Measurements from ENCODE around the gene PRAC2.

PRAC2 gene

DNA sequence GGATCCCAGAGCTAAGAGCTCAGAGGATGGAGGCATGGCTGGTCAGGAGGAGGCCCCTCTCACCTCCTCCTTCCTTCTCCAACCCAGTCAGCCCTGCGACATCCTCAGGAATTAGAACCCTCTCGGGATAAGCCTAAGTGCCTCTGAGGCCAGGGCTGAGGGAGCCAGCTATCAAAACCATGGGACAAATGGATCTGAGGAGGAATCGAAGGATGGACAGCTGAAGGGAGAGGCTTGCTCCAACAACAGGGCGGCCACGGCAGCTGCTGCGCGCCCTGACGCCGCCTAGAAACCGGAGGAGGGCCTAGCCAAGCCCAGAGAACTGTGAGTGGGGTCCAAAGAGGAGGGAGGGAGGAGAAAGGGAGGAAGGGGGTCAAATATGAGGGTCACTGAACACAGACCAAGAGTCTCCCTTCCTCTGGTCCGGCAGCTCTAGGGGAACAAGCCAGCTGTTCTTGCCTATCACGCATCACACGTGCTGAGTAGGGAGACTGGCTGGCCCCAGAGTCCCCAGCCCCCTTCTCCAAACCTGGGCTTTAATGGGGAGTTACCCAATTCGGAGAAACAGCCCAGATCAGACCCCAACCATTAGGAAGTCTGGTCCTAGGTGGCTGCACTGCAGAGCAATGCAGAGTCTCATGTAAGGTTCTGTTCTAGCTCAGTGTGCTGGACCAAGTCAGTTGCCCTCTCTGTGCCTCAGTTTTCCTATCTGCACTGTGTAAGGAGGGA is 11.5 kb downstream of the PRAC2 start:
- DNase-seq (ENCODE audit: low read depth) = no peak

DNA sequence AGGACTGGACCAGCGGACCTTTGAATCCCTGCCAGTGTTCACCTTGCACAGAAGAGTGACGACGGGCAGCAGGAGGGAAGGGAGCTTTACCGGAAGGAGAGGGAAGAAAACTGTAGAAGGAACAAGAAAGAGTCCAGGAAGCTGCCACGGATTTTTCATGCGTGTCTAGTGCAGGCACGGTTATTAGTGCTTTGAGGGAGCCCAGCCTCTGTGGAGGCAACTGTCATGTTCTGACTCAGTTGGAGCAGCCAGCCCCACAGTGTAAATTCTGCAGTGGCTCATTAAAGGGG is 12.0 kb downstream of the PRAC2 start:
- DNase-seq (ENCODE audit: low read depth) = no peak

DNA sequence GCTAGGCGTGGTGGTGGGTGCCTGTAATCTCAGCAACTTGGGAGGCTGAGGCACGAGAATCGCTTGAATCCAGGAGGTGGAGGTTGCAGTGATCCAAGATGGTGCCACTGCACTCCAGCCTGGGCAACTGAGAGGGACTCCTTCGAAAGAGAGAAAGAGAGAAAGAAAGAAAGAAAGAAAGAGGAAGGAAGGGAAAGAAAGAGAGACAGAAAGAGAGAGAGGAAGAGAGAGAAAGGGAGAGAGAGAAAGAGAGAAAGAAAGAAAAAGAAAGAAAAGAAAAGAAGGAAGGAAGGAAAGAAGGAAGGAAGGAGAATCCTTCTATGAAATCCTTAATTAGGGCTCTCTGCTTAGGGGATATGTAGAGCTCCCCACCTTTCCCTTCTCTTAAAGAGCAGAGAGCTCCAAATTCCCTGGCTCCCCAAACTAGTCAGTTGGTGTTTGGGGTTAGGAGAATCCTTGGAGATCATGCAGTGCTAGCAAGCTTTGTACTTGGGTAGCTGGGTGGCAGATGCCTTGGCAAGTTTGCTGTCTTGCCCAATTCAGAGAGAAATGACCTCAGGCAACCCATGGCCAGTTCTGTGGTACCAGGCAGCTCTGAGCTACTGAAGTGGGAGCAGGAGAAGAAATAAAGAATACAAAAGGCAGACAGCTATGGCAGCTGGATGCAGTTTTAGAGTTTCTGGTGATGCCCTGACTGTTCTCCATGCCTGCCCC is 14.5 kb downstream of the PRAC2 start:
- no peak for DNase-seq (ENCODE audit: low read depth)

DNA sequence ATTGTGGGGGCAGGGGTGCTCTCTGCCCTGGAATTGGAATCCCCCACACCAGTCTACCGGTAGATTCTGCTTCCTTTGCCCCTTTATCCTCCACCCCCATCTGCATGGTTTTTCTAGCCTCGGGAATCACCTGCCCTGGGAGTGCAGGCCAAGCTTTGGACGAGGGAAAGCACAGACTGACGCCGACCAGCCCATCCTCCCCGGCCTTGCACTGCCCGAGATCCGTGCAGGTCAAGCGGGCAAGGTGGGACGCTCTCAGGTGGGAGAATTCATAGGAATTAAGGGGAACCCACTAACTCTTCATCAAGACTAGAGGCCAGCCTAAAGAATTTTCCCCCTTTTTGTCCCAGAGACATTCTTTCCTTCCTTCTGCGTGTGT is 15.4 kb downstream of the PRAC2 start:
- no peak for DNase-seq (ENCODE audit: low read depth)

DNA sequence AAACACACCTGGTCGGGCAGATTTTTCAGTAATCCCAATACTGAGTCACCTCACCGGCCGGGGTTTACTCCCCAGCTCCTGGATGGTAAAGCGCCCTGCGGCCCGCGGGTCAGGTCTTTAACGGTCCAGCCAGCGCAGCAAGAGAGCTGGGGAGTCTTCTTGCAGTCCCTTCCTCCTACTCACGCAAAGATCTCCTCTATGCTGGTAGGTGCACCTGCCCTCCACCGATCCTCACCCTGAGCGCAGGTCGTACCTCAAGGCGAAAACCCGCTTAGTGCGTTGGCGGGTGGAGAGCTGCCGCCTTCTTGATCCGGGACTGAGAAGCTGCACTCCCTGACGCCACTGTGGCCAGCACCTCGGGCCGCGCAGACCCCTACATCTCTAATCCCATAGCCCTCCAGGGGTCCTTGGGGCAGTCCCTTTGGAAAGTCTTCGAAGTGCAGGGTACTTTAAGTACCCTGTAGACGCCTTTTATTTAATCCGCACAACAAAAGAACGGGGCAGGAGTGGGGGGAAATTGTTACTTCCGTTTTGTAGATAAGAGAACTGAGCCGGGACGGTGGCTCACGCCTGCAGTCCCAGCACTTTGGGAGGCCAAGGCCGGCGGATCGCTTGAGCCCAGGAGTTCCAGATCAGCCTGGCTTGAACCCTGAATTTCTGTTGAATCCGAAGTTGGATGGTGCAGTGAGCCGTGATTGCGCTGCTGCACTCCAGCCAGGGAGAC is 16.0 kb downstream of the PRAC2 start:
- no peak for DNase-seq (ENCODE audit: low read depth)

DNA sequence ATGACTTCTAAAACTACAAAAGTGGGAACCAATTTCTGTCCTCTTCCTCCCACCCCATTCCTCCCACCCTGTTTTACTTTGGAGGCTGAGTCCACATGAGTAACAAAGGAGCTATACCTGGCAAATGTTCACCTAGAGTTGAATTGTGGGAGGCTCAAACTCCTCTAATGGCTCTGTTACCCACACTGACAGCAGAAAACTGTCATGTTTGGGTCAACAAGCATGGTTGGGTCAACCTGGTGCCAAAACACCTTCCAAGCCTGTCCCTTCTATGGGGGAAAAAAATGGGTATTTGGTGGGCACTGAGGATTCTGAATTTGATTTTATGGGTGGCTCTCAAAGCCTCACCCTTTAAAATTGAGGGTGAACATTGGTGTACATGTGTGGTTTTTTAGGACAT is 17.6 kb downstream of the PRAC2 start:
- DNase-seq (ENCODE audit: low read depth) = no peak

DNA sequence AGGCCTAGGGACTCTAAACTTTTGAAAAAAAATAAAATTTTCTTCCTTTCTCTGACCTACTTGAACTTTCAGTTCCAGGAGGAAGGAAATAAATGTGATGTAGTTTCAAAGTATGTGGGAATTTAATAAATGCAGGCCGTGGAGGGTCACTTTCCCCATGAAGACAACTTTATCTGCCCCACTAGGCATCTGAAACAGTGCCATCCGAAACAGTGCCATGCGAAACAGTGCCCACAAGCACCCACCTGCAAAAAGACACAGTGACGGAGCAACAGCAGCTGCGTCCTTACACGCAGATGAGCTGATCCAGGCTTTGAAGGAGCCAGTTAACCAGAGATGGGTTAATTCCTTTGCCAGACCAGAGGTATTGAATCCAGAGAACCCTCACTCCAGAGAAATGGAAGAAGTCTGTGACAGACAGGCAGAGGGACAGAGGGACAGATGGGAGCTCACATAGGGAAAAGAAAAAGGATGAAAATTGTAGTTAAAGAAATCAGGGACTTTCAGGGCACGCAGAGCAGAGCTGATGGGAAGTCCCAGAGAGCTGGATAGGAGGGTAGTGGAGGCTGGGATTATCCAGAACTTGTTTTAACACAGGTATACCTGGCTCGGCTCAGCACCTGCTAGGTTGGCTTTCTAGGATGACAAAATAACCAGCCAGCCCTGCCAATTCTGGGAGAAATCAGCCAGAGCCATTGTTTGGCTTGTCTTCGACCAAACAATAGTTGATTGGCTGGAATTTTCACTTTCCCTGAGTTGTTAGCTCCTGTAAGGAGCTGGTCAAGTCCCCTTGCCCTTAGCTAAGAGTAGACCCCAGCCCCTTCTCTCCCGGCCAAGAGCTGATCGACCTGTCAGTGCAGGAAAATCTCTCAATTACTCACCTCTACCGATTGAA is 22.6 kb downstream of the PRAC2 start:
- DNase-seq (ENCODE audit: low read depth) = no peak

DNA sequence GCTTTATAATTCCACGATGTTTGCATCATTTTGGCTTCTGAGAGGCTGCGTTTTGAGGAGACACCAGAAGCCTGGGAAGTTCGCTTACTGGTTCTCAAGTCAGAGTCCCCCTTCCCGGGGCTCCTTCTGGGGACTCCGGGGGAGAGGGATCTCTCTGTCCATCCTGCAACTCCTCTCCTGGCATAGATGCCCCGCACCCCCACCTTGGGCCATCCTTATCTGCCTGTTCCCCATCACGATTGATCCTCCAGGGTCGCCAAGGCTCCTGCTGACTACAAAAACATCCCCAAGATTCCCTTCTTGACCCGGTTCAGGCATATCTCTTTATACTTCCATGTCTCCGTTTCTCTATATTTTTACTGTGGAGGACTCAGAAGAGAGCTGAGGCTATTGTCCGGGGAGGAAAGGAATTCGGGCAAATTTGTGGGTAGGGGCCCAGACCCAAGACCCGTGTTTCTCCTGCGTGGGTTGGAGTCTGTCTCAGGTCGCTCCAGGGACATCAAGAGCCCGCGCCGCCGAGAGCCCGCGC is 24.0 kb downstream of the PRAC2 start:
- DNase-seq (ENCODE audit: low read depth) = no peak

DNA sequence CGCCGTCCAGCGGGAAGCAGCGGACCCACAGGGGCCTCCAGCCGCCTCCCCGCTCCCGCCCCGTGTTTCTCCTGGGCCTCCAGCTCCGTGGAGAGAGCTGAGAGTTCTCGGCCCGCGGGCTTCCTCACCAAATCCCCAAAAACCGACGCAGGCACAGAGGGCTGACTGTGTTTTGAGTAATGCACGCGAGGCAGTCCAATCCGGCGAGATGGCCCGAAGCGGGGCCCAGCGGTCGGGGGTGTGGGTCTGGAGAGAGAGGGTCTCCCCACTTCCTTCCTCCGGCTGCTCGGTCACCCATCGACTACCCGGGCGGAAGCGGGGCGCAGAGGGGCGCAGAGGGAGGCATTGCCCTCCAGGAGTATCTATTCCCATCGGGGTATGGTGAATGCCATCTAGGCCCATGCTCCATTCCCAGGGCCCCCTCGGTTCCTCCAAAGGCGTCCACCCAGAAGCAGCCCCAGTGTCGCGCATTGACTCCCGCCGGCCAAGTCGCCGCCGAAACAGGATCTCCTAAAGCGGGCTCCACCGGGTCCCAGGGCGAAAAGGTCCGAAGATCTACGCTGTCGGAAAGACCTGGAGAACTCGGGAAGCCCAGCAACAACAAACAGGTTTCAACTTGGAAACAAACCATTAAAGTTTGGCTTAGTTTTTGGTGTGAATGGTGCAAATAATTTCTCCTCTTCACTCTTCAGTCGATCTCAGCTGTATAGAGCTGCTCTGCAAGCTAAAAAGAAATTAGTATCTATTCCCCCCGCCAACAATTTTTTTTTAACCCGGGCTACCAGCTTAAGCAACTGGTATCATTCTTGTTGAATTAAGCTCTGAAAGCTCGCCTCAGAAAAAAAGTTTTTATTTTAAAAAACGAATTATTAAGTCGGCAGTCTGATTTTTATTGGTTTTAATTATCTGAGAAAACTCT is 24.7 kb downstream of the PRAC2 start:
- DNase-seq (ENCODE audit: low read depth) = no peak

DNA sequence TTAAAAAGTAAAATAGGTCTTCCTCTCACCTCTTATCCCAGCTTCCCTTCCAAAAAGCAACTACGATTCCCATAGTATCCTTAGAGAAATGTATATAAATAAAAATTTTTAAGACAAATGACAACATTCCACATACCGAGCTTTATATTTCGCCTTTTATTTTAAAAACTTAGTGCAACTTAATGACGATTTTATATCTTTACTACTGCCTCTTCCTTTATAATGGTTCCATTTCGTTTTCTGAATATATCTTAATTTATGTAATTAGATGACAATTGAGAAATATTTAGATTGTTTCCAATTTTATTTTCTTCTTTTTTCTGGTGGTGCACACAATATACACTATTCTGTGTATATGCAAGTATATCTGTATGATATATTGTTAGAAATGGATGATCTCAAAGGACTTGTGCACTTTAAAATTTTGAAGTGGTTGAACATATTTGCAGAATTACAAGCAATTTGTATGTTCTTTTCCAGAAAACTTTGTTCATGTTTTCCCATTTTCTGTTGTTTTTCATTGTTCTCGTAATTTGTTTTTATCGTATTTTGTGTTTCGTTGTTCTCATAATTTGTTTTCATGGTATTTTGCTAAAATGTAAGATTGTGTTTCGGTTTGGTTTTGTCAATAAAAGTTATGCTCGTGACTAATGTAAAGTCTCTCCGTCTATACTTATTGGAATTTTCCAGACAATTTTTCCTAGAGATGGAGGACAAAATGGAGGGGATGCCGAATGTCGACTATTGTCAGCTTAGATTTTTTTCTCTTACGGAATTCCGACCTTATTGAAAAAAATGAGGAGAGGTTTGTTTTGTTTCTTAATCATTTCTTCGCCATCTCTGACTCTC is 26.0 kb downstream of the PRAC2 start:
- DNase-seq (ENCODE audit: low read depth) = no peak

DNA sequence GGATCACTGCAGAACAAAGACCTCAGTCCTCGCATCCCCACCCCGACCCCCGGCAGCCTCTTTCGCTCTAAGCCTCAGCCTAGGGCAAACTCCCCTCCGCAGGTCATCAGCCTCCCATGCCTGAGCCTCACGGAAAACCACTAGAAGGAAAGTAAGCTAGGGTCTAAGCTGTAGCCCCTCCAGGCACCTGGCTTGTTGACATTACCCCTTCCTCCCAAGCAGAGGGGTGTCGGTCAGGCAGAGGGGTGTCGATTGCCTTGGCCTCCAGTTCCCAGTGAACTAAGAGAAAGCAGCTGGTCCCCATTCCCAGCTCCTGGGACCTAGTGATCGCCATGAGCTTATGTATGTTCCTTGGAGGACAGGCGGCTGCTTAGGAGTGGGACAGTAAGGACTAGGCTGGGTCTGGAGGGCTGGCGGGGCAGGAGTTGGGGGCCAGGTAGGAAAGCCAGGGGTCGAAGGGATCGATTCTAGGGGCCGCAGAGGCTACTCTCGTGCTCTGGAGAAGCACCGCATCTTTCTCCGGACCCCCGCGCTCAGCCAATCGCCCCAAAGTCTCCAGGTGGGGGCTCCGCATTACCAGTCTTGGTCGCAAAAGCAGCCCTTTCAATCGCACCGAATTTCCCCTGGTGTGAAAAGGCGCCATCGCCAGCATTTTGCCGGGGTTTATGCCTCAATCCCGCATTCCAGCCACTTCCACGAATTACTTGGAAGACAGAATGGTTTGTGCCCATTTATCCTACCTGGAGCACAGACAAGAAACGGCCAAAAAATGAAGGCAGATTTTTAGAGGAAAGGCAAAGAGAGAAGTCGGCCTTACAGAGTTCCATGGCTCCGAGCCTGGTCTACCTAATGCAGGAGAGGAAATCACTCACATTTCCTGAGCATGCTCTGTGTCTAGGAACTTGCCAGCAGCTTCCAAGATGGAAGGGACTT is 26.9 kb downstream of the PRAC2 start:
- no peak for DNase-seq (ENCODE audit: low read depth)

DNA sequence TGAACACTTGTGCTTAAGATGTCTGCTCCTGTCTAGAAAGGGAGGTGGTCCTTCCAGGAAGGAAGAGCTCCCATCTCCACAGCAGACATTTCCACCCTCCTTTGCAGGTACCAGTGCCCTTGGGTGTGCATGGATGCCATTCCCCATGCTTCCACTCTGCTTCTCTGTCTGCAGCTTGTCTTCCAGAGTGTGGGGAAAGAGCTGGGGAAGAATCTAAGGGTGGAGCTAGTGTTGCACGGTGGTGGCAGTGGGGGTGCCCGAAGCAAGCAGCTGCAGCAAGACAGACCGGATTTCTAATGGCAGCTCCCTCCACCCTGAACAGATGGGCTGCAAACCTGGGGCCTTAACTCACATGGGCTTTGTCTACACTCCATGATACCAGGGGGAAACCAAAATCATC is 28.2 kb downstream of the PRAC2 start:
- no peak for DNase-seq (ENCODE audit: low read depth)

DNA sequence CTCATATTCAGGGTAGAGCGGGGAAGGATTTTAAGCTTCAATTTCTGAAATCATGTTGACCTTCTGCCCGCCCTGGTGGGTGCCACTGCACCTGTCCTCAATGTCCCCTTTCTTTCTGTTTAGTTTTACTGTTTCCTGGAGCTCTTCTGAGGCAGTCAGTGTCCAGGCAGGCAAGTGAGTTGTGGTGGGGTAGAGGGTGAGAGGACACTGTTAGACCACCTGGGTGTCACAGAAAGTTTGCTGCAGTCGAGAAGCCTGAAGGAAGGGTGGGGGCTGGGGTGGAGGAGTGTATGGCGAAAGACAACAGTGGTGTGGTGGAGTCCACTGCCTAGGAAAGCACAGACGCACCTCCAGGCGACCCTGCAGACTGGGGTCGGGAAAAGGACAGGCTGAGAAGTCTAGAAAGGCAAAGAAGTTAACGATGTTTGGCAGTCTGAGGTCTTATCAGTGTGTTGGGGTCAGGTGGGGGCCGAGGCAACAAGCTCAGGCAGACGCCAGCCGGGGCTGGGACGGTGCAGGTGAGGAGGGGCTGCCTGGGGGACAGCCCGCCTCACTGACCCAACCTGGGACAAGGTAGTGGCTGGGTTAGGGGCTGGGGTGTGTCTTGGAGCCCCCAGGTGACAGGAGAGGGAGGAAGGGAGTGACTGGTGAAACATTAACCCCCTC is 28.9 kb downstream of the PRAC2 start:
- DNase-seq (ENCODE audit: low read depth) = no peak

DNA sequence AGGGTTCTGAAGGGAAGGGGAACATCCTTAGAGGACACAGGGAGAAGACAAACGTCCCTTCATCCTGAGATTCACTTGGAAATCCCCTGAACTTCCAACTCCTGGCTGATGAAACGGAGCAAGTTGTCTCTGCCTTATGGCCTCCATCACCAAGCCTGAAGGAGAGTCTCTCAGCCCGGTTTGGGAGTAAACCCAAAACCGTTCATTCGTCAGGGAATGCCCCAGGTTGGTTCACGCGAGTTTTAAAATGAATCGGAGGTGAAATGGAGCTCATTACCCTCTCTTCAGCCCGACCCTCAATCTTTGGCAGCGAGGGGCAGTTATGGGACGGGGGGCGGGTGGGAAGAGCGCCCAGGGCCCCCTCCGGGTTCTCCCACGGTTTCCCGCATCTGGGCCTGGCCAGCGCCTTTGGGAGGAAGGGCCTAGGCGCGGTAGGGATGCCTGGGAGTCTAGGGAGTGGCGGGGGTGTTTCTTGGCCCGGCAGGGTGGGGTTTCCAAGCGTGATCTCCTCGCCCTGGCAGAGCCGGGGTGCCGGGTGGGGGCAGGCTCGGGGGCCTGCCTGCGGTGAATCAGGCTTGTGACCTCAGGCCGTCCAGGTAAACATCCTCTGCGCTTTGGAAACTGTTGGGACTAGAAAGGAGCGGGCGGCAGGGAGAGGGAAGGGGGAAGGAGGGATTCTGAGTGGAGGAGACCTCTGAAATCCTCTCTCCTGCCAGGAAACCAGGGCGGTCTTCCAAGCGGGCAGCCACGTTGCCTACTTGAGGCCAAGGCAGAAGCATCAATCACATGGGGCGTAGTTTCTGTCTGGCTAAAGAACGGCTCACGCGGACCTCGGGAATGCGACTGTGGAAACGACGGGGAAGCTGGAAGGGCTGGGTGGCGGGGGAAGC is 29.7 kb downstream of the PRAC2 start:
- DNase-seq (ENCODE audit: low read depth) = no peak

DNA sequence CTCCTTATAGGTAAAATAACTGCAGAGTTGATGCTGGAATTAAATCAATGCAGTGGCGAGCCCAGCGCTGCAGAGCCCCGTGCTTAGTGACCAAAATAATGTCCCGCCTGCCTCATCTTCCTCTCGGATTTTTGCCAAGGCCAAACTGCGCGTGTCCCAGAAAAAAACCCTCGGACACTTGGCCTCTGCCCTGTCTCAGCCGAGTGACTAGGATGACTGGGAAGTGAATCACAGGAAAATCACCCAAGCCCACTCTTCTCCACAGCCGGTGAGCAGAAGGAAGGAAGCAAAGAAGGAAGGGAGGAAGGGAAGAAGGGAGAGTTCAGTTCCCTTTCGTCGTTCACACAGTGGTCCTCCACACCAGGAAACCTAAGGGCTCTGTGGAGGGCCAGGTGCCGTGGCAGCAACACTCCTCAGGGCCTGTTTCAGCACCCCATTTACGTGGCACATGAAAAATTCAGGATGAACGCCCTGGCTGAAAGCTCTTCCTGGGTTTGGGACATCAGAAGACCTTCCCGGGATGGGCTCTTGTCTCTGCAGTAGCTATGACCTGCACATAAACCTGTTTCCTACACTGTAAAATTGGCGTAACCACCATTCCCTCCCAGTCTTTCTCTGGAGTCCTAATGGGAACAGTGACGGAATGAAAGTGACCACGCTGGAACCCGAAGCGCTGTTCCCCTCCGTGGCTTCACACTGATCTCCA is 31.0 kb downstream of the PRAC2 start:
- DNase-seq (ENCODE audit: low read depth) = no peak

DNA sequence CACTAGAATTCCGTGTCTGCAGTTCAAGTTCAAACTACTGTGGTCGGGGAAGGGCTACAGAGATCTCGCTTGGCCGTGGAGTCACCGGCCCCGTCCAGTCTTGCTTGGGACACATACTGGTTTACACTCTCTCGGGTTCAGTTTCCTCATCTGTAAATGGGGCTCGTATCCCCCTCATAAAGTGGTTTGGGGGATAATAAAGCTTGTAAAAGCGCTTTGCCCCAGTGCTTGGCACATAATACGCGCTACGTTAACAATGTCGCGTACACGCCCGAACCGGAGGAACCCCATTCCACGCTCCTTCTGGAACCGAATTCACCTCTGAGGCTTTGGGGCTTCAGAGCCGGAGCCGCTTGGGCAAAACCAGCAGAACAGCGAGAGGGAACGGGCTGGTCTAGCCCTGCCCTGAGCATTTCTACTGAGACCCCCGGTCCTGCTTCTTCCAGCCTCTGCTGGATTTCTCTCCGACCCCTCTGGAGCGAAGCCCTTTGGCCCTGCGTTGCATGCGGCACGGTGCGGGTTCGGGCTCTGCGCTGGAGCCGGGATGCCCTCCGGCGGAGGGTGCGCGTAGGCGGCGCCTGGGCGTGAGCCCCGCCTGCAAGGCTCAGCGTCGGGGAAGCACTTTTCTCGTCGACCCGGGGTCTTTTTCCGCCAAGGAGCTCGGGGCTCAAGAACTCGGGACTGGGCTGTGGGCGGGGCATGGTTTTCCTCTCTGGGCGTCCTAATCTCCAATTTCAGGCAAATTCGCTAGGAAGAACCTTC is 31.7 kb downstream of the PRAC2 start:
- no peak for DNase-seq (ENCODE audit: low read depth)
